Suppressor macrophage (primary cell): ENCODE results near the gene TMEM179.

Source experiments
- DNase-seq, 4 experiments: peaks; one replicate each; pipeline ENCODE4 v3.0.0-alpha.2; 2020 to 2022

Gene TMEM179

GRCh38 chr14:104567141-104567956 is 37.2 kb downstream of the TMEM179 start:
- no peak for DNase-seq

GRCh38 chr14:104564744-104565679 is 39.6 kb downstream of the TMEM179 start:
- DNase-seq, result no peak

DNA sequence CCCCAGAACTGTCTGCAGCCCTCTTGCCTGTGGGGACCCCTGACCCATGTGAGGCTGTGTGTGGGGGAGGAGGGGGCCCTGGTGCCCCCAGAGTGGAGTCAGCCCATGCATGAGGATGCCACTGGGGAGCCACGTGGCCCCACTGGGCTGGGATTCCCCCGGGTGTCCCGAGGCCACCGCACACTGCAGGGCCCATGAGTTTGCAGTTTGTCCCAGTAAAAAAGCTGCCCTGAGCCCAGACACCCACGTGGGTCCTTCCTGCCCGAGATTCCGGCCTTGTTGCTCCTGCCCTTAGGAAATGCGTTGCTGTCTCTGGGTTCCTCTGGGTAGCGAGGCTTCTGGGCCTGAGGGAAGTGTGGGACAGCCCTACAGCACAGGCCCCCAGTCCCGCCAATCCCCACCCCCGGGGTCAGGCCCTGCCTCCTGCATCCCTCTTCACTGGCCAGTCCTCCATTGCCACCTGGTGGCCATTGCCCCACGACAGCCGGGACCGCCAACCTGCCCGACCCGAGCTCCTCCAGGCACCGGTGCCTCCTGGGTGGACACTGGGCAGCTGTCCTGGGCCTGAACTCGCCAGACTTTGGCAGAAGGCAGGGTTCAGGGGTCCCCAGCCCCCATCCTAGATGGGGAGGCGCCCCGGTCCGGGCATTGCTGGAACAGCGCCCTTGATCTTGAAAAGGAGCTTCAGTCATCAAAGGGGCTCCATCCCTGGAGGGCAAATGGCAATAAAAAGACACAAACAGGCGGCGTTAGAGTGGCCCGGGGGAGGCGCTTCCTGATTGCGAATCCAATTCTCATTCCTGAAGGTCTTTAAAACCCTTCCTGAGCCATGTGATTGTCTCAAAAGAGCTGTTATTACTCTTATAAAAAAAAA is 40.6 kb downstream of the TMEM179 start:
- DNase-seq, result peak; percentile 56 to 81 (median 63)

- no peak for DNase-seq
These were observed 41.3 kb downstream of the TMEM179 start for GRCh38 chr14:104563191-104563741.

- DNase-seq, result no peak
These were observed 42.0 kb downstream of the TMEM179 start for GRCh38 chr14:104562606-104563005.

GRCh38 chr14:104561632-104562495 is 42.7 kb downstream of the TMEM179 start:
- no peak for DNase-seq

GRCh38 chr14:104561124-104561557 is 43.4 kb downstream of the TMEM179 start:
- no peak for DNase-seq

- DNase-seq, result no peak
These were observed 44.0 kb downstream of the TMEM179 start for GRCh38 chr14:104560586-104560945.

GRCh38 chr14:104559804-104560585 is 44.6 kb downstream of the TMEM179 start:
- DNase-seq, result no peak

GRCh38 chr14:104559028-104559803 is 45.4 kb downstream of the TMEM179 start:
- no peak for DNase-seq

DNA sequence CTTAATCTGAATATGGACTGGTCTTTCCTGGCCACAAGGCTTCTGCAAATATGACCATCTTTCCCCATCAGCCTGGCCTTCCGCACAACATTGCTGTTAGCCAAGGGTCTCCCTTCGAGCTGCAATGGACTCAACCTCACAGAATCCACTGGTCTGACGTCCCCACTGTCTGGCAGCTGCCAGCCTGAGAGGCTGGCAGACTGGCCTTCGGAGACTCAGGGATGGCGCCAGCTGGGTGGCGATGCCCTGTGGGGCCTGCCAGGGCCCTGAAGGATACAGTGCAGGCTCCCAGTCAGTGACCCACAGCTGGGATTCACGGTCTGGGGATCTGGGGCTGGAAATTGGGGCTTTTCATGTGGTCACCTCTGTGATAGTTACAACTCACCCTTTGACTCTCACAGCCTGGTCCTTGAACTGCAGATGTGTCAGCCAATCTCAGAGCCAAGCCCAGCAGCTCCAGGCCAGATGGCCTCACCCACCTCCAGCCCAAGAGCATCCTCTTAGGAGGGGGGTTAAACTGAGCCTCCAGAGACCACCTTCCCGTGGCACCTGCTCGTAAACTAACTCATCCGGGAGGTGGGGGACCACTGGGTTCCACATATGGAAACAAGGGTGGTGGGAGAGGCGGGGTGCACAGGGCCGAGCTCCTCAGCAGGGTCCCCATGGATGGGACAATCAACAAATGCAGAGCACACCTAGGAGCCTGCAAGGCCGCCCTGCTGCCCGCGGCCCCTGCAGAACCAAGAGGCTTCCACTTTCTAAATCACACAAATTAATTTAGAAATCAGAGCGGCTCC is 46.1 kb downstream of the TMEM179 start:
- DNase-seq, result no peak

DNA sequence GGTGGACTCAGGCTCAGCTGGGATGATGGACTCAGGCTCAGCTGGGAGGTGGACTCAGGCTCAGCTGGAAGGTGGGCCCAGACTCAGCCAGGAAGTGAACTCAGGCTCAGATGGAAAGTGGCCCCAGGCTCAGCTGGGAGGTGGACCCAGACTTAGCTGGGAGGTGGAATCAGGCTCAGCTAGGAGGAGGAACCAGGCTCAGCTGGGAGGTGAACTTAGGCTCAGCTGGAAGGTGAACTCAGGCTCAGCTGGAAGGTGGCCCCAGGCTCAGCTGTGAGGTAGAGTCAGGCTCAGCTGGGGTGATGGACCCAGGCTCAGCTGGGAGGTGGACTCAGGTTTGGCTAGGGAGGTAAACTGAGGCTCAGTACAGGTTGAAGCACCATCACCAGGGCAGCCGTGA is 46.8 kb downstream of the TMEM179 start:
- DNase-seq, result no peak

GRCh38 chr14:104557086-104557485 is 47.5 kb downstream of the TMEM179 start:
- DNase-seq, result no peak

- no peak for DNase-seq
These were observed 48.1 kb downstream of the TMEM179 start for GRCh38 chr14:104556256-104557021.

GRCh38 chr14:104555430-104556255 is 48.9 kb downstream of the TMEM179 start:
- no peak for DNase-seq

DNA sequence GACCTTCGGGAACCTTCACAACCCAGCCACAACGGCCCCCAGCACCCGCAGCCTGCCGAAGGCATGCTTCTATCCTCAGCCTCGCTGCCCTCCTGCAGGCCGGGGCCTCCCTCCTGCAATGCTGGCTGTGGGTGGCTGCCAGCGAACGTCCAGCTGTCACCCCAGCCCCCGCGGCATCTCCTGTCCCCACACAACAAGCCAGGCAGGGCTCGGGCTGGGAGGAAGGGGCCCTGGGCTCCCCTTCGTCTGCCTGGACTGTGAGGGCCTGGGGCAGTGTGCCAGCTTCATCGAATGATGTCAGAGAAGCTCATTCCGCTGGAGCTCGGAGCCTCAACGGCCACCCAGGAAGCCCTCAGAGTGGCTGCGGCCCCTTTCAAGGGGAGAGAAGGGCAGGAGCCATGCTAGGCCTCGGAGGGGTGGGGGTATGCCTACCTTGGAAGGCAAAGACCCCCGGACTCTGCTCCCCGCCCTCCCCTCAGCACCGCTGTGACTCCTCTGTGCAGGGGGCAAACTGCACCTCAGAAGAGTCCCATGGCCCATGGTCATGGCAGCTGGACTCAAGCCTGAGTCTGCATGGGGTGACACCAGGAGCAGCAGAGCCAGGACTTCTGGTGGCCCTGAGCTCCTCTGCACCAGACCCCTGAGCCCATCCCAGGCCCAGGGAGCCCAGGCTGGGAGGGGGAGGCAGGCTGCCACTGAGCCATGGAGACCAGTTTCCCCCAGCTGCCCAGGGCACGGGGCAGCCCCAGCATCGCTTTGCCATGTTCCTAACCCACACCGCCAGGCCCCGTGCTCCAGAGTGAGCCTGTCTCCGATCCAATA is 49.8 kb downstream of the TMEM179 start:
- DNase-seq, result no peak
